Muscle of back (tissue), 13 donors: ENCODE measurements around the gene ITGAV. TPM values are rescaled to one million over a fixed set of nuclear protein-coding genes. Genes with fewer than 3 reads are reported as not detected.
A peak's percentile ranks its signal among the peaks of the same experiment; 100 is the strongest.
"Not testable (repeated sequence)": the region's sequence is repeated elsewhere in the genome, so short reads cannot be mapped to it uniquely, and the experiment has no call there.

Source experiments
- DNase-seq, 3 donors: peaks; one replicate each; pipeline versions ENCODE4 v3.0.0 to v3.0.0-alpha.2; 2013
- long read RNA-seq, 9 donors: transcript quantifications; one replicate each; lab custom pipeline, GENCODE V29; 2026
- polyA plus RNA-seq, 10 donors: library from polyadenylated mRNA; unstranded; fragments of 120-200 nt; gene quantifications; one replicate each; pipeline ENCODE4 v1.2.1, GENCODE V29; 2013; ENCODE audit not compliant: insufficient read length in 10 of 10

Gene ITGAV
- 10 to 100 TPM; 28.7 to 49.3 (median 33.6) TPM for polyA plus RNA-seq
- long read RNA-seq, donor 1: 0 reads
- long read RNA-seq, donor 2, full-length matches to known transcripts: 2 of 12 reads
- long read RNA-seq, donor 2, partial matches to known transcripts: 10 of 12 reads
- long read RNA-seq, donor 2, other reads (novel, unspliced or antisense): 0 of 12 reads
- long read RNA-seq, donor 3: 0 reads
- long read RNA-seq, donor 4: 0 reads
- long read RNA-seq, donor 5, full-length matches to known transcripts: 1 of 9 reads
- long read RNA-seq, donor 5, partial matches to known transcripts: 8 of 9 reads
- long read RNA-seq, donor 5, other reads (novel, unspliced or antisense): 0 of 9 reads
- long read RNA-seq, donor 6, full-length matches to known transcripts: 4 of 4 reads
- long read RNA-seq, donor 6, partial matches to known transcripts: 0 of 4 reads
- long read RNA-seq, donor 6, other reads (novel, unspliced or antisense): 0 of 4 reads
- long read RNA-seq, donor 7, full-length matches to known transcripts: 3 of 3 reads
- long read RNA-seq, donor 7, partial matches to known transcripts: 0 of 3 reads
- long read RNA-seq, donor 7, other reads (novel, unspliced or antisense): 0 of 3 reads
- long read RNA-seq, donor 8, full-length matches to known transcripts: 3 of 3 reads
- long read RNA-seq, donor 8, partial matches to known transcripts: 0 of 3 reads
- long read RNA-seq, donor 8, other reads (novel, unspliced or antisense): 0 of 3 reads
- long read RNA-seq, donor 9: 0 reads

DNA sequence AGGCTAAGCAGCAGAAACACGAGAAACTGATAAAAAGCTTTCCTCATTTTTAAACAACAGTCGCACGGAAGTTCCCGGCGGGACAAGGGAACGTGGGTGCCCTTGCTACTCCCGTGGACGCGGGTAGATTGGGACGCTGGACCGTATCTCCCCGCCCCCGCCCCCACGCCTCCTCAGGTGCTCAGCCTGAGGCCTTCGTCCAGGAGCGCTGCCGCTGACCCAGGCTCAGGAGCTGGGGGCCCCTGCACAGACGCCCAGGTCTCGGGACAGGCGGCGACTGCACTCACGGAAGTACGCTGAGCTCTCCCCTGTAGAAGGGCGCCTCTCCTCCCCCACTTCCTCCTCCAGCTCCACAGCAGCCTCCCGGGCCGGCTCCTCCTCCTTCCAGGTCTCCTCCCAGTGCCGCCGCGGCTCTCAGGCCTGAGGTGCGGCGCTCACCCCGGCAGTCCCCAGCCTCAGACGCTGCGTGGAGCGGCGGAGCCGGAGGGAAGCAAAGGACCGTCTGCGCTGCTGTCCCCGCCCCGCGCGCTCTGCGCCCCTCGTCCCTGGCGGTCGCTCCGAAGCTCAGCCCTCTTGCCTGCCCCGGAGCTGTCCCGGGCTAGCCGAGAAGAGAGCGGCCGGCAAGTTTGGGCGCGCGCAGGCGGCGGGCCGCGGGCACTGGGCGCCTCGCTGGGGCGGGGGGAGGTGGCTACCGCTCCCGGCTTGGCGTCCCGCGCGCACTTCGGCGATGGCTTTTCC is at the start of gene ITGAV:
Gene ITGAV, plus strand, starts transcription at position 445 of the 738 bp plus-strand sequence. Its CDS starts 283 bp downstream, at position 728.
- DNase-seq: peak; percentile 88 to 97 (median 92)

DNA sequence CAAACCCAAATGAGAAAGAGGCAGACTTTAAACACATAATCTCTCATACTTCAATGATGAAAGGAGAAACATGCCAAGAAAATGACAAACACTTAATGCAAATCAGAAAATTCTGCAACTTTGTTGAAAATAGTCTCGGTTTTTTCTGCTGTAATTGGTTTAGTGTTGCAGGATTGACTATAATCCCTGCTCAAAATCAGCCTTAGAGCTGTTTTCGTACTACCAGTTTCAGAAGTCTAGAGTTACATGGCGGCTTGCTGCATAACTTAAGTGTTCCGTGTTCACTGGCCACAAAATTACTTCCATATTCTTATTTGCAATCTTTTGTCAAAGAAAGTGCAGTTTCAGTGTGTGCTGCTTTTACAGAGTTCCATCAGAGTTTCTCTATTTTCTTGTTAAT is 48.9 kb upstream of the ITGAV start:
- peak in 2 of 3 donors; percentile 11 to 47 for DNase-seq

DNA sequence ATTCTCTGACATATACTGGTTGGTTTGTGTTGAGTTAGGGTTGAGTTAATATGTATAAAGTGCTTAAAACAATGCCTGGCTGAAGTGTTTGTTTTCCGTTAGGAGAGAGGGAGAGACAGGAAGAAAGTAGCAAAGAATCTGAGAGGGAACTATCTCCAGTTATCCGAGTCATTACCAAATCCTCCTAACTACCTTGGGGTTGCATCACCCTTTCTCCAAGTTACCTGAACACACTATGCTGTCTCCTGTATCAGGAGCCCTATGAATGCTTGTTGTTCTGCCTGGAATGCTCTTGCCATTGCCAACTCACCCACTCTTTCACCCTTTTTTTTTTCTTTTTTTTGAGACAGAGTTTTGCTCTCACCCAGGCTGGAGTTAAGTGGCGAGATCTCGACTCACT is 47.9 kb upstream of the ITGAV start:
- no peak for DNase-seq

DNA sequence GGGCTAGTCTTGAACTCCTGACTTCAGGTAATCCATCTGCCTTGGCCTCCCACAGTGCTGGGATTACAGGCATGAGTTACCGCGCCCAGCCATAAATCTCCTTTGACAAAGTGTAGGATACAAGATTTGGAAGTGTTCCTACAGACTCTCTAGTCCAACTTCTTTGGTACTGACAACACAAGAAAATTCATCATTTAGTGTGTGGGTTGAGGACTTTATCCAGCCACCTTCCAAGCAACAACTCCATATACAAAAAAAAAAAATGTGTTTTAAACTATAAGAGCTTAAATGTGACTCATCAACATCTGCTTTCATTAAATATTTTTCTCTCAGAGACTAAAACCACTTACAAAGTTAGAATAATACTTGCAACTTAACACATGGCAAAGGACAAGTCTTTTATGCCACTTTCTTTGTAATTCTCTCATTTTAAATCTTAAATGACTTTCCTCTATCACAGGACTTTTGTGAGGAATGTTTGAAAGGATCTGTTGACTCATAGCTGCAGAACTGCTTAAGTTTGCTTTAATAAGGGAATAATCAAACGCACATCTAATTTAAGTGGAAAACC is 46.2 kb upstream of the ITGAV start:
- DNase-seq: peak in 2 of 3 donors; percentile 15 to 67

DNA sequence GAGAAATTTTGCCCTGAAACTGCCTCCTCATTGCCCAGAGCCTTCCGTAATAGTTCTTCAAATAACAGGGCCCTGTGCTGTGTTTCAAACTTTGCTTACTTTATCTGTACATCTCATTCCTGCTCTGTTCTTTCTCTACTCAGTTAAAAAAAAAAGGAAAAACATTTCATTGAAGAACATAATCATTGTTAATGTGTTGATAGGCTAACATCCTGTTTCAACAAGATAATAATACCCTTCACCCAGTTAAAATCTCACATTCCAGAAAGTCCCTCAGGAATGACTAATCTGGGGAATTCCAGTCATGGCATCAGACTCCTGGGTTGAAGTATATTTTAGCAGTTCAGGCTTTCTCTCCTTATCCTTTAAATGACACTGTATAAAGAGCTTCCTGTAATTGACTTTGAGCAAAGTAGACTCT is 45.6 kb upstream of the ITGAV start:
- peak in 1 of 3 donors; percentile 79 for DNase-seq

- DNase-seq: no peak
These were observed 43.0 kb upstream of the ITGAV start for GRCh38 chr2:186546846-186547245.

GRCh38 chr2:186551323-186552050 is 38.4 kb upstream of the ITGAV start:
- no peak for DNase-seq

GRCh38 chr2:186554429-186554828 is 35.4 kb upstream of the ITGAV start:
- DNase-seq: no peak

- no peak for DNase-seq
These were observed 34.8 kb upstream of the ITGAV start for GRCh38 chr2:186554850-186555671.

GRCh38 chr2:186558512-186559276 is 31.2 kb upstream of the ITGAV start:
- no peak for DNase-seq

GRCh38 chr2:186559370-186559769 is 30.5 kb upstream of the ITGAV start:
- DNase-seq: no peak

- DNase-seq: no peak
These were observed 30.0 kb upstream of the ITGAV start for GRCh38 chr2:186559848-186560247.

- no peak for DNase-seq
These were observed 29.6 kb upstream of the ITGAV start for GRCh38 chr2:186560254-186560653.

DNA sequence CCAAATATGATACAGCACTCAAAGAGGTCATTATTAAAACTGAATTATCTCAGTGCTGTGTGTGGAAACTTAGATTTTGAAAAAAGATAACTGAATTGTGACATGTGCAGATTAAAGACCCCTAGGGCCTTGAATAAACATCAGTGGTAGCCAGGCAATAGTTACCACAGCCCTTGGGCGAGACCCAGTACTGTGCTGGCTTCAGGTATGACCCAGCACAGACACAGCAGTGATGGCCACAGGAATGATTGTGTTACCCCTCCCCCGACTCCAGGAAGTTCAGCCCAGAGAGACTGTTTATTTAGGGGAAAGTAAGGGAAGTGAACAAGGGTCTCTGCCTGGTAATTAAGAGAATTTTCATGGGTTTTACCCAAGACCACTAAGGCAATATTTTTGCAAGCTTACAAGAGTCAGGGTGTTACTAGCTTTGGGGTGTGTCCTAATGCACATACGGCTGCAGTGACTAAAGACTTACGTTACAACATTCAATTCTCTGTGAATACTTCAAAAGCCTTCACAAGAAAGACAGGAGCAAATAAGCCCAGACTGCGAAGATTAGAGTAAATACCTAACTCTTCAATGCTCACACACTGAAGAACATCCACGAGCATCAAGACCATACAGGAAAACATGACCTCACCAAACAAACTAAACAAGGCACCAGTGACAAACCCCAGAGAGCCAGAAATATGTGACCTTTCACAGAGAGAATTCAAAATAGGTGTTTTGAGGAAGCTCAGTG is 28.2 kb upstream of the ITGAV start:
- DNase-seq: no peak

- DNase-seq: no peak
These were observed 27.7 kb upstream of the ITGAV start for GRCh38 chr2:186562209-186562578.

DNA sequence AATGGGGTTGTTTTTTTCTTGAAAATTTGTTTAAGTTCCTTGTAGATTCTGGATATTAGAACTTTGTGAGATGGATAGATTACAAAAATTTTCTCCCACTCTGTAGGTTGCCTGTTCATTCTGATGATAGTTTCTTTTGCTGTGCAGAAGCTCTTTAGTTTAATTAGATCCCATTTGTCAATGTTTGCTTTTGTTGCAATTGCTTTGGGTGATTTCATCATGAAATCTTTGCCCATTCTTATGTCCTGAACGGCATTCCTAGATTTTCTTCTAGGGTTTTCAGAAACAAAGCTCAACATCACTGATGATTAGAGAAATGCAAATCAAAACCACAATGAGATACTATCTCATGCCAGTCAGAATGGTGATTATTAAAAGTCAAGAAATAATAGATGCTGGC is 21.3 kb upstream of the ITGAV start:
- not testable (repeated sequence) for DNase-seq

- not testable (repeated sequence) for DNase-seq
These were observed 20.7 kb upstream of the ITGAV start for GRCh38 chr2:186569127-186569526.

GRCh38 chr2:186569897-186570296 is 20.0 kb upstream of the ITGAV start:
- no peak for DNase-seq

GRCh38 chr2:186570604-186571003 is 19.3 kb upstream of the ITGAV start:
- no peak for DNase-seq
